ENCODE data around the gene GMEB2.

The GMEB2 gene

GRCh38 chr20:63567386-63568169, 59.3 kb downstream of the GMEB2 start:
- H3K9ac ChIP-seq (ENCODE audit: low read depth, low read length, poor library complexity), result no peak overlapping the region
- no peak overlapping the region for H4K91ac ChIP-seq (ENCODE audit: low read depth, low read length, poor library complexity)
- no peak overlapping the region for H2BK15ac ChIP-seq (ENCODE audit: low read length)
- H2AFZ ChIP-seq (ENCODE audit: low read length), result no peak overlapping the region
- no peak for DNase-seq (ENCODE audit: low spot score)
- no peak overlapping the region for H3K4me3 ChIP-seq (ENCODE audit: low read length in 2 of 2)
- H2BK120ac ChIP-seq (ENCODE audit: low read depth, low read length), result no peak overlapping the region
- peak overlapping the region; percentile 53 for H2BK5ac ChIP-seq (ENCODE audit: low read length)
- H3K4ac ChIP-seq (ENCODE audit: low read length), result no peak overlapping the region
- no peaks in the 10 kb centered on the region for H3K9me3 ChIP-seq (replicated peaks in 1 of 2; ENCODE audit: control insufficient read depth in 2 of 2, insufficient read depth in 1 of 2, low read depth in 1 of 2, low read length in 2 of 2)
- H3K14ac ChIP-seq (ENCODE audit: low read length), result no peak overlapping the region
- no peak overlapping the region for H3K4me2 ChIP-seq (ENCODE audit: insufficient read depth, low read length, poor library complexity, severe bottlenecking)
- H2AK5ac ChIP-seq (ENCODE audit: low read depth, low read length), result peak overlapping the region; percentile 63
- peak overlapping the region; percentile 80 for H3K23ac ChIP-seq (ENCODE audit: low read depth, low read length, poor library complexity)
- H3K4me1 ChIP-seq (ENCODE audit: control insufficient read depth in 2 of 2, insufficient read depth in 1 of 2, low read depth in 1 of 2, low read length in 2 of 2), result no peaks in the 10 kb centered on the region
- peak overlapping the region; percentile 22 for H2BK12ac ChIP-seq (ENCODE audit: low read length)
- no peak overlapping the region for H3K18ac ChIP-seq (ENCODE audit: low read length)
- no peak overlapping the region for H3K27ac ChIP-seq (replicated peaks; ENCODE audit: low read length)
- H3K27me3 ChIP-seq (ENCODE audit: control insufficient read depth in 3 of 3, insufficient read depth in 3 of 3, low read depth in 1 of 3, low read length in 3 of 3), result no peaks in the 10 kb centered on the region
- H4K8ac ChIP-seq (ENCODE audit: low read depth, low read length), result peak overlapping the region; percentile 65
- no peaks in the 10 kb centered on the region for H3K36me3 ChIP-seq (replicated peaks in 1 of 2; ENCODE audit: control insufficient read depth in 2 of 2, insufficient read depth in 2 of 2, low read length in 2 of 2)
- no CpG with 5 or more reads among the region's 37 CpGs for WGBS, 2 donors (ENCODE audit: extremely low coverage in 2 of 2, insufficient read length in 2 of 2, insufficient replicate concordance in 1 of 2)
- H3K79me1 ChIP-seq (ENCODE audit: low read depth, low read length), result peaks cover 4% of the 10 kb centered on the region

- peak overlapping the region; percentile 53 for H2BK5ac ChIP-seq (ENCODE audit: low read length)
- H2AFZ ChIP-seq (ENCODE audit: low read length), result no peak overlapping the region
- H3K79me1 ChIP-seq (ENCODE audit: low read depth, low read length), result peaks cover 1% of the 10 kb centered on the region
- no peak overlapping the region for H3K27ac ChIP-seq (replicated peaks; ENCODE audit: low read length)
- no peak overlapping the region for H2BK15ac ChIP-seq (ENCODE audit: low read length)
- no peaks in the 10 kb centered on the region for H3K9me3 ChIP-seq (replicated peaks in 1 of 2; ENCODE audit: control insufficient read depth in 2 of 2, insufficient read depth in 1 of 2, low read depth in 1 of 2, low read length in 2 of 2)
- peak overlapping the region; percentile 63 for H2AK5ac ChIP-seq (ENCODE audit: low read depth, low read length)
- no peak overlapping the region for H3K4ac ChIP-seq (ENCODE audit: low read length)
- H2BK12ac ChIP-seq (ENCODE audit: low read length), result no peak overlapping the region
- H3K4me3 ChIP-seq (ENCODE audit: low read length in 2 of 2), result no peak overlapping the region
- no peak for DNase-seq (ENCODE audit: low spot score)
- H3K4me2 ChIP-seq (ENCODE audit: insufficient read depth, low read length, poor library complexity, severe bottlenecking), result no peak overlapping the region
- H3K18ac ChIP-seq (ENCODE audit: low read length), result no peak overlapping the region
- no peak overlapping the region for H2BK120ac ChIP-seq (ENCODE audit: low read depth, low read length)
- H3K9ac ChIP-seq (ENCODE audit: low read depth, low read length, poor library complexity), result no peak overlapping the region
- H3K4me1 ChIP-seq (ENCODE audit: control insufficient read depth in 2 of 2, insufficient read depth in 1 of 2, low read depth in 1 of 2, low read length in 2 of 2), result no peaks in the 10 kb centered on the region
- no peak overlapping the region for H4K91ac ChIP-seq (ENCODE audit: low read depth, low read length, poor library complexity)
- peak overlapping the region; percentile 65 for H4K8ac ChIP-seq (ENCODE audit: low read depth, low read length)
- H3K14ac ChIP-seq (ENCODE audit: low read length), result no peak overlapping the region
- no CpG with 5 or more reads among the region's 22 CpGs for WGBS, 2 donors (ENCODE audit: extremely low coverage in 2 of 2, insufficient read length in 2 of 2, insufficient replicate concordance in 1 of 2)
- H3K36me3 ChIP-seq (replicated peaks in 1 of 2; ENCODE audit: control insufficient read depth in 2 of 2, insufficient read depth in 2 of 2, low read length in 2 of 2), result no peaks in the 10 kb centered on the region
- H3K23ac ChIP-seq (ENCODE audit: low read depth, low read length, poor library complexity), result peak overlapping the region; percentile 80
- no peaks in the 10 kb centered on the region for H3K27me3 ChIP-seq (ENCODE audit: control insufficient read depth in 3 of 3, insufficient read depth in 3 of 3, low read depth in 1 of 3, low read length in 3 of 3)
These were observed 59.8 kb downstream of the GMEB2 start for GRCh38 chr20:63567136-63567385.

- no peak overlapping the region for H3K14ac ChIP-seq (ENCODE audit: low read length)
- no peaks in the 10 kb centered on the region for H3K9me3 ChIP-seq (replicated peaks in 1 of 2; ENCODE audit: control insufficient read depth in 2 of 2, insufficient read depth in 1 of 2, low read depth in 1 of 2, low read length in 2 of 2)
- no peak overlapping the region for H2BK15ac ChIP-seq (ENCODE audit: low read length)
- no peaks in the 10 kb centered on the region for H3K4me1 ChIP-seq (ENCODE audit: control insufficient read depth in 2 of 2, insufficient read depth in 1 of 2, low read depth in 1 of 2, low read length in 2 of 2)
- H4K8ac ChIP-seq (ENCODE audit: low read depth, low read length), result peak overlapping the region; percentile 65
- H3K4me2 ChIP-seq (ENCODE audit: insufficient read depth, low read length, poor library complexity, severe bottlenecking), result no peak overlapping the region
- no peak overlapping the region for H3K9ac ChIP-seq (ENCODE audit: low read depth, low read length, poor library complexity)
- no peak overlapping the region for H2BK120ac ChIP-seq (ENCODE audit: low read depth, low read length)
- no peak overlapping the region for H3K18ac ChIP-seq (ENCODE audit: low read length)
- no peak overlapping the region for H3K4me3 ChIP-seq (ENCODE audit: low read length in 2 of 2)
- H3K36me3 ChIP-seq (replicated peaks in 1 of 2; ENCODE audit: control insufficient read depth in 2 of 2, insufficient read depth in 2 of 2, low read length in 2 of 2), result no peaks in the 10 kb centered on the region
- no peak for DNase-seq (ENCODE audit: low spot score)
- H3K23ac ChIP-seq (ENCODE audit: low read depth, low read length, poor library complexity), result peak overlapping the region; percentile 80
- no peaks in the 10 kb centered on the region for H3K27me3 ChIP-seq (ENCODE audit: control insufficient read depth in 3 of 3, insufficient read depth in 3 of 3, low read depth in 1 of 3, low read length in 3 of 3)
- H3K4ac ChIP-seq (ENCODE audit: low read length), result no peak overlapping the region
- H2BK5ac ChIP-seq (ENCODE audit: low read length), result peak overlapping the region; percentile 53
- no peak overlapping the region for H2AFZ ChIP-seq (ENCODE audit: low read length)
- H2AK5ac ChIP-seq (ENCODE audit: low read depth, low read length), result no peak overlapping the region
- H3K79me1 ChIP-seq (ENCODE audit: low read depth, low read length), result peaks cover 1% of the 10 kb centered on the region
- no CpG with 5 or more reads among the region's 46 CpGs for WGBS, 2 donors (ENCODE audit: extremely low coverage in 2 of 2, insufficient read length in 2 of 2, insufficient replicate concordance in 1 of 2)
- no peak overlapping the region for H4K91ac ChIP-seq (ENCODE audit: low read depth, low read length, poor library complexity)
- no peak overlapping the region for H3K27ac ChIP-seq (replicated peaks; ENCODE audit: low read length)
- H2BK12ac ChIP-seq (ENCODE audit: low read length), result no peak overlapping the region
These were observed 60.3 kb downstream of the GMEB2 start for GRCh38 chr20:63566395-63567135.

- peaks cover 1% of the 10 kb centered on the region for H3K79me1 ChIP-seq (ENCODE audit: low read depth, low read length)
- no peak overlapping the region for H3K4ac ChIP-seq (ENCODE audit: low read length)
- H4K91ac ChIP-seq (ENCODE audit: low read depth, low read length, poor library complexity), result no peak overlapping the region
- no peak overlapping the region for H3K18ac ChIP-seq (ENCODE audit: low read length)
- no peak overlapping the region for H4K8ac ChIP-seq (ENCODE audit: low read depth, low read length)
- no peak overlapping the region for H3K4me2 ChIP-seq (ENCODE audit: insufficient read depth, low read length, poor library complexity, severe bottlenecking)
- no peak overlapping the region for H2BK15ac ChIP-seq (ENCODE audit: low read length)
- no peak overlapping the region for H3K14ac ChIP-seq (ENCODE audit: low read length)
- no peak for DNase-seq (ENCODE audit: low spot score)
- WGBS, 2 donors (ENCODE audit: extremely low coverage in 2 of 2, insufficient read length in 2 of 2, insufficient replicate concordance in 1 of 2), result no CpG with 5 or more reads among the region's 43 CpGs
- peak overlapping the region; percentile 53 for H3K9ac ChIP-seq (ENCODE audit: low read depth, low read length, poor library complexity)
- H2AFZ ChIP-seq (ENCODE audit: low read length), result no peak overlapping the region
- no peaks in the 10 kb centered on the region for H3K4me1 ChIP-seq (ENCODE audit: control insufficient read depth in 2 of 2, insufficient read depth in 1 of 2, low read depth in 1 of 2, low read length in 2 of 2)
- H2BK5ac ChIP-seq (ENCODE audit: low read length), result peak overlapping the region; percentile 24
- H3K4me3 ChIP-seq (ENCODE audit: low read length in 2 of 2), result no peak overlapping the region
- H3K36me3 ChIP-seq (replicated peaks in 1 of 2; ENCODE audit: control insufficient read depth in 2 of 2, insufficient read depth in 2 of 2, low read length in 2 of 2), result no peaks in the 10 kb centered on the region
- no peak overlapping the region for H2AK5ac ChIP-seq (ENCODE audit: low read depth, low read length)
- H2BK120ac ChIP-seq (ENCODE audit: low read depth, low read length), result no peak overlapping the region
- no peak overlapping the region for H3K27ac ChIP-seq (replicated peaks; ENCODE audit: low read length)
- H3K23ac ChIP-seq (ENCODE audit: low read depth, low read length, poor library complexity), result peak overlapping the region; percentile 5
- no peak overlapping the region for H2BK12ac ChIP-seq (ENCODE audit: low read length)
- no peaks in the 10 kb centered on the region for H3K27me3 ChIP-seq (ENCODE audit: control insufficient read depth in 3 of 3, insufficient read depth in 3 of 3, low read depth in 1 of 3, low read length in 3 of 3)
- H3K9me3 ChIP-seq (replicated peaks in 1 of 2; ENCODE audit: control insufficient read depth in 2 of 2, insufficient read depth in 1 of 2, low read depth in 1 of 2, low read length in 2 of 2), result no peaks in the 10 kb centered on the region
These were observed 61.1 kb downstream of the GMEB2 start for GRCh38 chr20:63565699-63566335.

Data from neuronal stem cell (in vitro differentiated cells).